ENCODE results near the gene SOX5. TPM values are rescaled to one million over a fixed set of nuclear protein-coding genes. Genes with fewer than 3 reads are reported as not detected.

The SOX5 gene
- total RNA-seq, 1 experiment from 2014 or later = 3.1 TPM

GRCh38 chr12:23657598-23657997 lies 291.9 kb downstream of the SOX5 start:
- Histone ChIP-seq H3K9ac (ENCODE audit: extremely low read depth, insufficient read length, low read length) (no peak overlapping the region), H3K18ac (ENCODE audit: insufficient read length, low read depth, low read length) (no peak overlapping the region), H2BK15ac (ENCODE audit: low read depth, low read length) (no peak overlapping the region), H4K20me1 (ENCODE audit: control insufficient read depth, insufficient read depth, insufficient read length) (no peaks in the 10 kb centered on the region), H3K4me1 (ENCODE audit: insufficient read depth, low read length) (no peaks in the 10 kb centered on the region), H4K5ac (ENCODE audit: insufficient read length, low read depth, low read length) (no peak overlapping the region), H3K23ac (ENCODE audit: insufficient read length, low read depth, low read length) (no peak overlapping the region), H3K27ac (ENCODE audit: insufficient read length, low read depth, low read length) (no peak overlapping the region), H3K9me3 (ENCODE audit: control insufficient read depth, low read depth, low read length) (no peaks in the 10 kb centered on the region), H3K23me2 (ENCODE audit: insufficient read length, low read depth, low read length, poor library complexity, severe bottlenecking) (no peaks in the 10 kb centered on the region), H3K4me2 (ENCODE audit: insufficient read depth, insufficient read length, low read length) (no peak overlapping the region), H2BK120ac (ENCODE audit: low read depth, low read length, poor library complexity, severe bottlenecking) (no peak overlapping the region), H4K8ac (replicated peaks; ENCODE audit: insufficient read length, low read depth, low read length) (no peak overlapping the region), H3K14ac (ENCODE audit: insufficient read depth, low read length) (no peak overlapping the region), H3K27me3 (ENCODE audit: insufficient read depth, low read length) (no peaks in the 10 kb centered on the region), H2BK12ac (ENCODE audit: insufficient read length, low read depth, low read length) (no peak overlapping the region), H3T11ph (ENCODE audit: low read length) (no peak overlapping the region), H2BK20ac (ENCODE audit: low read depth, low read length, poor library complexity, severe bottlenecking) (no peak overlapping the region), H4K91ac (ENCODE audit: insufficient read length, low read depth, low read length) (no peak overlapping the region), H3K56ac (ENCODE audit: insufficient read length, low read depth, low read length) (no peak overlapping the region), H3K79me2 (ENCODE audit: insufficient read depth, low read length) (no peaks in the 10 kb centered on the region), H3K79me1 (ENCODE audit: insufficient read depth, low read depth, low read length, poor library complexity, severe bottlenecking) (no peaks in the 10 kb centered on the region), H3K4ac (ENCODE audit: low read depth, low read length) (no peak overlapping the region), H2BK5ac (ENCODE audit: insufficient read length, low read length) (no peak overlapping the region), H2AK5ac (ENCODE audit: insufficient read length, low read length) (no peak overlapping the region), H2AFZ (ENCODE audit: low read length) (no peak overlapping the region)
- no peaks in the 10 kb centered on the region for H3K4me1 Mint-ChIP-seq
- WGBS (ENCODE audit: extremely low coverage, insufficient read length, low lambda C conversion rate) = no CpG with 5 or more reads among the region's 1 CpG
- TF ChIP-seq CTCF (conservative IDR thresholded peaks at IDR 0.05) = no peak
- no peaks in the 10 kb centered on the region for H3K36me3 Mint-ChIP-seq (ENCODE audit: insufficient read depth in 1 of 3, low read depth in 3 of 3)
- no peaks in the 10 kb centered on the region for H3K27me3 Mint-ChIP-seq (ENCODE audit: low read depth)
- no peaks in the 10 kb centered on the region for H3K9me3 Mint-ChIP-seq
- no peak overlapping the region for H3K4me3 Mint-ChIP-seq
- DNase-seq = no peak
- H3K27ac Mint-ChIP-seq = no peak overlapping the region

All from H9 (cell line).